22Rv1 (cell line): Measurements from ENCODE around the gene DMD.

Source experiments
- CTCF ChIP-seq: fragments of 450-650 bp; IDR thresholded peaks from 2 replicates; pipeline ENCODE4 v1.5.1; 2017; ENCODE audit warnings: mild to moderate bottlenecking
- ZFX ChIP-seq: fragments of 450-650 bp; IDR thresholded peaks from 2 replicates; pipeline ENCODE4 v1.6.1; 2017; ENCODE audit warnings: antibody characterized with exemption, borderline replicate concordance

GRCh38 chrX:31656013-31656412 is 1555.3 kb downstream of the DMD start:
- TF ChIP-seq CTCF (no peak), ZFX (no peak)
